OCI-LY3 (cell line): ENCODE results near the gene TCAIM.
A peak's percentile ranks its signal among the peaks of the same experiment; 100 is the strongest.

Experiments
- H2AFZ ChIP-seq: fragments of 200-600, 300-600 bp; shearing (Covaris generic); 2 replicates; pipeline ENCODE4 v1.6.0; 2014; ENCODE audit warnings: antibody characterized with exemption, low read depth, low read length
- H3K27ac ChIP-seq: fragments of 200-600, 300-600 bp; sonication (generic); 2 replicates; pipeline ENCODE4 v1.5.1; 2014; ENCODE audit warnings: mild to moderate bottlenecking, low read length, moderate library complexity, mixed read lengths
- H3K27me3 ChIP-seq: fragments of 200-600, 300-600 bp; sonication (generic); 2 replicates; pipeline ENCODE4 v1.6.1; 2014; ENCODE audit warnings: low read depth, low read length, mixed read lengths
- H3K36me3 ChIP-seq: fragments of 200-600, 300-600 bp; sonication (generic); replicated peaks from 2 replicates; pipeline ENCODE3; 2014; ENCODE audit warnings: low read depth, low read length, mixed read lengths
- H3K4me1 ChIP-seq: fragments of 300-600, 200-600 bp; sonication (generic); 2 replicates; pipeline ENCODE4 v1.6.1; 2014; ENCODE audit warnings: low read length, mixed read lengths
- H3K4me2 ChIP-seq: fragments of 200-600, 300-600 bp; sonication (generic); 2 replicates; pipeline ENCODE4 v1.6.1; 2014; ENCODE audit warnings: low read length, mixed read lengths
- H3K4me3 ChIP-seq: fragments of 300-600, 200-600 bp; sonication (generic); 2 replicates; pipeline ENCODE4 v1.5.1; 2014; ENCODE audit warnings: antibody characterized with exemption, mild to moderate bottlenecking, low read length, moderate library complexity
- H3K79me2 ChIP-seq: fragments of 300-600, 200-600 bp; shearing (Covaris generic); 2 replicates; pipeline ENCODE4 v1.6.1; 2014; ENCODE audit warnings: mild to moderate bottlenecking, low read length, mixed read lengths
- H3K9ac ChIP-seq: fragments of 300-600, 200-600 bp; shearing (Covaris generic); 2 replicates; pipeline ENCODE4 v1.6.0; 2014; ENCODE audit warnings: mild to moderate bottlenecking, low read length, moderate library complexity
- H3K9me3 ChIP-seq: fragments of 200-600, 300-600 bp; shearing (Covaris generic); 2 replicates; pipeline ENCODE4 v1.6.1; 2014; ENCODE audit warnings: low read length, mixed read lengths; ENCODE audit not compliant: insufficient read depth
- H4K20me1 ChIP-seq: fragments of 200-600, 300-600 bp; sonication (generic); 2 replicates; pipeline ENCODE4 v1.6.1; 2016; ENCODE audit warnings: low read length, mixed read lengths; ENCODE audit not compliant: insufficient read depth
- EZH2phosphoT487 ChIP-seq: fragments of 200-600 bp; shearing (Covaris generic); IDR thresholded peaks from 2 replicates; pipeline ENCODE4 v1.6.1; 2018; ENCODE audit warnings: antibody characterized with exemption, mixed run types, low read depth
- TF ChIP-seq, protein P1 (sequence below): fragments of 200-600, 300-600 bp; sonication (generic); IDR thresholded peaks from 2 replicates; pipeline ENCODE4 v1.5.1; 2014; ENCODE audit warnings: antibody characterized with exemption, low read length, low read depth

TCAIM gene

DNA sequence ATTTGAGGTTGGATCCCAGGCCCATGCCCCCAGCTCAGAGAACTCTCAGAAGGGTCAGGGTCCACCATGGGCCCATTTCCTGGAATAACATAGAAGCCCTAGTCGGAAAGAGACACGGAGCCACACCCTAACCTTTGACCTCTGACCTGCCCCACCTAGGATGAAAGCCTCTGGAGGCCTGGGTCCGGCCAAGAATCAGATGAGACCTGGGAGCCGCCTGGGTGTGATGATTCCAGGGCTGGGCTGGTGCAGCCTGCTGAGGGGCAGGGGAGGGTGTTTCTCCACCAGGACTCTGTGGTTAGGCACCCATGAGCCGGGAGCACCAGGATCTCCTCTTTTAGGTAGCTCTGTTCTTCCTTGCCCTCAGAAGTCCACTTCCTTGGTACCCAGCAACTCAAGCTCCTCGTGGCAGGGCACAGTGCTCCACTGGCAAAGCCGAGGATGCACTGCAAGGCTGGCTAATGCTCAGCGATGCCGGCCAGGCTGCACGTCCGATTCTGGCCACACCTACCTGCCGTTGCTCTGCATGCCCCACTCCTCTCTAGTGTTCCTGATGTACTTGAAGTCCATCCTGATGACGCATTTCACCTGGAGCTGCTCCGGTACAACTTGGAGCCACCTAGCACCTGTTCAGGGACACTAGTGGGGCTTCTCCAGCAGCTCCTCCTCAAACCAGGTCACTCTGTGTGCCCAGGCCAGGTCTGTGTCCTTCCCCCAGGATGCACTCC lies 81.5 kb downstream of the TCAIM start:
- Histone ChIP-seq H2AFZ (no peak overlapping the region), H4K20me1 (no peaks in the 10 kb centered on the region), H3K9me3 (no peaks in the 10 kb centered on the region), H3K27me3 (no peaks in the 10 kb centered on the region), H3K4me2 (no peak overlapping the region), H3K79me2 (no peaks in the 10 kb centered on the region), H3K36me3 (no peaks in the 10 kb centered on the region), H3K4me3 (no peak overlapping the region), H3K27ac (no peak overlapping the region), H3K4me1 (peaks cover 6% of the 10 kb centered on the region), H3K9ac (no peak overlapping the region)
- no peak for TF ChIP-seq EZH2phosphoT487
- TF ChIP-seq, protein P1, sequence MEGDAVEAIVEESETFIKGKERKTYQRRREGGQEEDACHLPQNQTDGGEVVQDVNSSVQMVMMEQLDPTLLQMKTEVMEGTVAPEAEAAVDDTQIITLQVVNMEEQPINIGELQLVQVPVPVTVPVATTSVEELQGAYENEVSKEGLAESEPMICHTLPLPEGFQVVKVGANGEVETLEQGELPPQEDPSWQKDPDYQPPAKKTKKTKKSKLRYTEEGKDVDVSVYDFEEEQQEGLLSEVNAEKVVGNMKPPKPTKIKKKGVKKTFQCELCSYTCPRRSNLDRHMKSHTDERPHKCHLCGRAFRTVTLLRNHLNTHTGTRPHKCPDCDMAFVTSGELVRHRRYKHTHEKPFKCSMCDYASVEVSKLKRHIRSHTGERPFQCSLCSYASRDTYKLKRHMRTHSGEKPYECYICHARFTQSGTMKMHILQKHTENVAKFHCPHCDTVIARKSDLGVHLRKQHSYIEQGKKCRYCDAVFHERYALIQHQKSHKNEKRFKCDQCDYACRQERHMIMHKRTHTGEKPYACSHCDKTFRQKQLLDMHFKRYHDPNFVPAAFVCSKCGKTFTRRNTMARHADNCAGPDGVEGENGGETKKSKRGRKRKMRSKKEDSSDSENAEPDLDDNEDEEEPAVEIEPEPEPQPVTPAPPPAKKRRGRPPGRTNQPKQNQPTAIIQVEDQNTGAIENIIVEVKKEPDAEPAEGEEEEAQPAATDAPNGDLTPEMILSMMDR, result no peak

DNA sequence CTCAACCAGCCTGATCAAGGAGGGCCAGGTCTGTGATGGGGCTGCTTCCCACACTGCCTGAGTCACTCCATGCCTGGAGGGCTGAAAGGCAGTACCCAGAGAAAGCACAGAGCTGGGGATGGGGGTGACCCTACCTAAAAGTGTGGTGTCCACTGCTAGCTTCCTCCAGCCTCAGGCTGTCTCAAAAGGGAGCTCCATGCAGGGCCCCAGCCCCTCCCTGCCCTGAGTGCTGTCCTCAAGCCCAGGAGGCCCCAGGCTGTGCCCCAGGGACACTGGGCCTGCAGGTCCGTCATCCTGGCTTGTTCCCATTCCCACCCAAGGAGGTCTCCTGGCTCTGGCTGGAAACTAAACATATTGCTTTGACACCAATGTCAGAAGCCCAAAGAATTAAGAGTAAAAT lies 82.1 kb downstream of the TCAIM start:
- Histone ChIP-seq H4K20me1 (no peaks in the 10 kb centered on the region), H3K4me2 (no peak overlapping the region), H2AFZ (no peak overlapping the region), H3K9me3 (no peaks in the 10 kb centered on the region), H3K4me1 (peaks cover 6% of the 10 kb centered on the region), H3K27me3 (no peaks in the 10 kb centered on the region), H3K4me3 (no peak overlapping the region), H3K9ac (no peak overlapping the region), H3K79me2 (no peaks in the 10 kb centered on the region), H3K36me3 (no peaks in the 10 kb centered on the region), H3K27ac (no peak overlapping the region)
- TF ChIP-seq, protein P1, result no peak
- TF ChIP-seq EZH2phosphoT487, result no peak

DNA sequence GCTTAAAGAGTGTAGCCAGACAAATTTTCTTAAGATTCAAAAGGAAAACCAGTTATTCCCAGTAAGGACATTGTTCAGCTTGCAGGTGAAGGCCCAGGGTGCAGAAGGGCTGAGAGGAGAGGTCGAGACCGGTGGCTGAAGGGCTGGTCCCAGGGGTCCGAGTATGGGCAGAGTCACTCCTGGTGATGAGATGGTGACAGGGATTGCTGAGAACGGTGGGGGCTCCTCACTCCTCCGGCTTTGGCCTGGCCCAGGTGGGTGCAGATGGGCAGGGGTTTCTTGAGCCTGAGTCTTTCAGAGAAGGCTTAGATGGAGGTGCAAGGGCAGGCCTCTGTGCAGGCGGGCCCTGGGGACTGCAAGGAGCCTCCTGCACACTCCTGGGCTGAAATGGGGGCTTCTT lies 82.7 kb downstream of the TCAIM start:
- TF ChIP-seq EZH2phosphoT487, result no peak
- TF ChIP-seq, protein P1, result no peak
- Histone ChIP-seq H3K9me3 (no peaks in the 10 kb centered on the region), H3K27me3 (no peaks in the 10 kb centered on the region), H3K4me1 (peaks cover 6% of the 10 kb centered on the region), H3K9ac (no peak overlapping the region), H3K79me2 (no peaks in the 10 kb centered on the region), H2AFZ (no peak overlapping the region), H3K27ac (no peak overlapping the region), H3K4me3 (no peak overlapping the region), H4K20me1 (no peaks in the 10 kb centered on the region), H3K4me2 (no peak overlapping the region), H3K36me3 (no peaks in the 10 kb centered on the region)

DNA sequence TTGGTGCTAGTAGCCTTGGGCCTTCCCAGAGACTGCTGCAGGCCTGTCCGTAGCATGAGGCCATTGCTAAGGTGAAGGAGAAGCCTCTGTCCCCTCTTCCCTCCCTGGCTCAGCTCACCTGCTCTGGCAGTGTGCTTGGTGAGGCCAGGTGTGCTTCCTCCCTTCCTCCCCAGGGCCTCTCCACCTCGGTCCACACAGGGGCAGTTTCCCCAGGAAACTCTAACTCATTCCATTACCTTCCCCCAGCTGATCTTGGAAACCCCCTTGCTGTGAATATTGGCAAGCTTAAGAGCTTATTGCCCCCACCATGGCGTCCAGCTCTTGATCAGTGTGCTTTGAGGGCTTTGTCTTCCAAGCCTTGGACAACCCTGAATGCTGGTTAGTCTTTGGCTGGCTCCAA lies 86.2 kb downstream of the TCAIM start:
- Histone ChIP-seq H3K9me3 (no peaks in the 10 kb centered on the region), H3K79me2 (no peaks in the 10 kb centered on the region), H3K27me3 (no peaks in the 10 kb centered on the region), H3K4me3 (no peak overlapping the region), H2AFZ (0 out of 2 replicates have a peak overlapping the region, but pooled peaks have one; percentile 18), H3K36me3 (no peaks in the 10 kb centered on the region), H3K4me1 (peaks cover 6% of the 10 kb centered on the region), H3K27ac (no peak overlapping the region), H4K20me1 (no peaks in the 10 kb centered on the region), H3K4me2 (no peak overlapping the region), H3K9ac (no peak overlapping the region)
- TF ChIP-seq EZH2phosphoT487, result no peak
- TF ChIP-seq, protein P1, result no peak
